Parathyroid adenoma (tissue), 2 donors: Measurements from ENCODE around the gene SASH1.

Experiments
- H2AFZ ChIP-seq: fragments of 300-600 bp; sonication (generic); one replicate; pipeline ENCODE4 v1.7.0; 2017; ENCODE audit warnings: antibody characterized with exemption, mild to moderate bottlenecking
- H3K27ac ChIP-seq: fragments of 300-600 bp; sonication (generic); one replicate; pipeline ENCODE4 v1.7.0; 2017
- H3K27me3 ChIP-seq: fragments of 300-600 bp; sonication (generic); one replicate; pipeline ENCODE4 v1.7.0; 2017; ENCODE audit warnings: low read length; ENCODE audit not compliant: control insufficient read depth, insufficient read depth
- H3K36me3 ChIP-seq: fragments of 300-600 bp; sonication (generic); one replicate; pipeline ENCODE4 v1.7.0; 2017; ENCODE audit warnings: low read length; ENCODE audit not compliant: control insufficient read depth, insufficient read depth
- H3K4me1 ChIP-seq: fragments of 300-600 bp; sonication (generic); one replicate; pipeline ENCODE4 v1.7.0; 2017; ENCODE audit warnings: control low read depth
- H3K4me2 ChIP-seq: fragments of 300-600 bp; sonication (generic); one replicate; pipeline ENCODE4 v1.7.0; 2017; ENCODE audit warnings: low read length
- H3K4me3 ChIP-seq: fragments of 300-600 bp; sonication (generic); one replicate; pipeline ENCODE4 v1.7.0; 2017; ENCODE audit warnings: low read depth, low read length
- H3K79me2 ChIP-seq: fragments of 300-600 bp; sonication (generic); one replicate; pipeline ENCODE4 v1.7.0; 2017; ENCODE audit warnings: control low read depth
- H3K9ac ChIP-seq: fragments of 300-600 bp; sonication (generic); one replicate; pipeline ENCODE4 v1.7.0; 2017; ENCODE audit warnings: mild to moderate bottlenecking
- H3K9me3 ChIP-seq: fragments of 300-600 bp; sonication (generic); one replicate; pipeline ENCODE4 v1.7.0; 2017; ENCODE audit warnings: low read length; ENCODE audit not compliant: control insufficient read depth
- TF ChIP-seq, protein P1 (sequence below): fragments of 300-600 bp; sonication (generic); IDR thresholded peaks from one replicate; pipeline ENCODE4 v1.7.0; 2017; ENCODE audit warnings: antibody characterized with exemption, mild to moderate bottlenecking
- donor health status: primary hyperparathyroidism.

SASH1 gene

DNA sequence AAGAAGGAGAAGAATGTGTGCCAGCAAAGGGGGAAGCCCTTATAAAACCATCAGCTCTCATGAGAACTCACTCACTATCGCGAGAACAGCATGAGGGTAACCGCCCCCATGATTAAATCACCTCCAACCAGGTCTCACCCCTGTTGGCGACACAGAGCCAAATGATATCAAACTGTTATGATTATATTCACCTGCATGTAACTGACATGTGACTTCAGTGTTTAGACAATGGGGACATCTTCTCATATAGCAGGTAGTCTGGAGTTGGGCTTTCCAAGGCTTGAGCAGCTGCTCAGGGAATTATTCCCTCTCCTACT, 115.2 kb downstream of the SASH1 start:
- H3K27ac ChIP-seq: no peak overlapping the region
- no peaks in the 10 kb centered on the region for H3K36me3 ChIP-seq
- H3K27me3 ChIP-seq: no peaks in the 10 kb centered on the region
- H2AFZ ChIP-seq: no peak overlapping the region
- TF ChIP-seq, protein P1, sequence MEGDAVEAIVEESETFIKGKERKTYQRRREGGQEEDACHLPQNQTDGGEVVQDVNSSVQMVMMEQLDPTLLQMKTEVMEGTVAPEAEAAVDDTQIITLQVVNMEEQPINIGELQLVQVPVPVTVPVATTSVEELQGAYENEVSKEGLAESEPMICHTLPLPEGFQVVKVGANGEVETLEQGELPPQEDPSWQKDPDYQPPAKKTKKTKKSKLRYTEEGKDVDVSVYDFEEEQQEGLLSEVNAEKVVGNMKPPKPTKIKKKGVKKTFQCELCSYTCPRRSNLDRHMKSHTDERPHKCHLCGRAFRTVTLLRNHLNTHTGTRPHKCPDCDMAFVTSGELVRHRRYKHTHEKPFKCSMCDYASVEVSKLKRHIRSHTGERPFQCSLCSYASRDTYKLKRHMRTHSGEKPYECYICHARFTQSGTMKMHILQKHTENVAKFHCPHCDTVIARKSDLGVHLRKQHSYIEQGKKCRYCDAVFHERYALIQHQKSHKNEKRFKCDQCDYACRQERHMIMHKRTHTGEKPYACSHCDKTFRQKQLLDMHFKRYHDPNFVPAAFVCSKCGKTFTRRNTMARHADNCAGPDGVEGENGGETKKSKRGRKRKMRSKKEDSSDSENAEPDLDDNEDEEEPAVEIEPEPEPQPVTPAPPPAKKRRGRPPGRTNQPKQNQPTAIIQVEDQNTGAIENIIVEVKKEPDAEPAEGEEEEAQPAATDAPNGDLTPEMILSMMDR: no peak
- no peaks in the 10 kb centered on the region for H3K4me1 ChIP-seq
- no peak overlapping the region for H3K4me3 ChIP-seq
- no peaks in the 10 kb centered on the region for H3K79me2 ChIP-seq
- no peak overlapping the region for H3K4me2 ChIP-seq
- no peaks in the 10 kb centered on the region for H3K9me3 ChIP-seq
- H3K9ac ChIP-seq: no peak overlapping the region

DNA sequence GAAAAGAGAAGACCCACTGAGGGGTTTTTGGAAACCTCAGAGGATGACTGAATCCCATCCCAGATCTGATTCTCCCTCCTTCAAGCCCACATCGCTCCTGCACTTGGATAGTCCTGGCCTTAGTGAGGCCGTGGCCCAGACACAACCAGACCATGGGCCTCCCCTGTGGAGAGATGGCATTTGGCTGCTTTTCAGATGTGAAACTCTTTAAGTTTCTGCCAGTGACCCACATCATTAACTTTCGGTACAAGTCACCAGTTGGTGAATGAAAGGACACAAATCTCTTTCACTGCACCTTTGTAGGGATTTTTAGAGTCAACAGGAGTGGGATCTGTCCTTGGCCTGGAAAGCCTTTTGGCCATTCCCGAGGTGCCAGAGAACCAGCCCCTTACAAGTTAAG, 116.6 kb downstream of the SASH1 start:
- no peaks in the 10 kb centered on the region for H3K27me3 ChIP-seq
- H3K9ac ChIP-seq: no peak overlapping the region
- no peak overlapping the region for H3K4me3 ChIP-seq
- H3K9me3 ChIP-seq: no peaks in the 10 kb centered on the region
- no peaks in the 10 kb centered on the region for H3K36me3 ChIP-seq
- H3K4me1 ChIP-seq: no peaks in the 10 kb centered on the region
- H3K79me2 ChIP-seq: no peaks in the 10 kb centered on the region
- H3K4me2 ChIP-seq: no peak overlapping the region
- TF ChIP-seq, protein P1: no peak
- no peak overlapping the region for H3K27ac ChIP-seq
- H2AFZ ChIP-seq: no peak overlapping the region

DNA sequence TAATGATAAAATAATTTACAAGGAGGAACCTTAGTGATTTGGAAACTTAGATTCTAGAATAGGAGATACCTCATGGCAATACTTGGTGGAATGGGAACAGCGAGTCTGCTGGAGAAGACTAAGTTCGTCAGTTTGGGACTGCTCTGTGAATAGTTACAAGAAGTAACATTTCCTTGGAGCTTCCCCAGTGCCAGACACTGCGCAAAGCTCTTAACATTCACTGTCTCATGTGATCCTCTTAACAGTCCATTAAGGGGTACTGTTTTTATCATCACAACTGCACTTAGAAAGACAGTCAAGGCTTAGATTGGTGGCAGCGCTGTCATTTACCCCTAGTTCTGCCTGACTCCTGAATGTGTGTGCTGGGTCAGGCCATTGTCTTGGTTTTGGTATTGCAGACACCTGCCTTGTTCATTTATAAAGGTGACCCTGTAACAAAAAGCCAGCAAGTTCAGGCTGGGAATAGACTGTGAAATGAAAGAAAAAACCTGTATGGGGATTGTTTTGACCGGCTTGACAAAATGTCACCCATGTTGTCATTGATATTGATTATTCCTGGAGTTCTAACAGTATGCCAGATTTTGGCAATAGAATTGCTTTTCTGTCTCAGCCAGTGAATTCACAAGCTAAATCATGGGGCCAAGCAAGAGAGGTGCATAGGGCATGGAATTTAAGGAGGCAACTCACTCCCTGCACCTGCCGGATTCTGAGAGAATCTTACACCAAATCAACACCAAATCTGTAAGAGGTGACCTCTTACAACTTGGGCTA, 118.4 kb downstream of the SASH1 start:
- H3K9me3 ChIP-seq: no peaks in the 10 kb centered on the region
- H3K79me2 ChIP-seq: no peaks in the 10 kb centered on the region
- no peak overlapping the region for H3K27ac ChIP-seq
- H3K4me1 ChIP-seq: peaks cover 2% of the 10 kb centered on the region
- no peaks in the 10 kb centered on the region for H3K36me3 ChIP-seq
- H3K9ac ChIP-seq: no peak overlapping the region
- no peak overlapping the region for H3K4me3 ChIP-seq
- H3K27me3 ChIP-seq: no peaks in the 10 kb centered on the region
- TF ChIP-seq, protein P1: no peak
- no peak overlapping the region for H2AFZ ChIP-seq
- no peak overlapping the region for H3K4me2 ChIP-seq

DNA sequence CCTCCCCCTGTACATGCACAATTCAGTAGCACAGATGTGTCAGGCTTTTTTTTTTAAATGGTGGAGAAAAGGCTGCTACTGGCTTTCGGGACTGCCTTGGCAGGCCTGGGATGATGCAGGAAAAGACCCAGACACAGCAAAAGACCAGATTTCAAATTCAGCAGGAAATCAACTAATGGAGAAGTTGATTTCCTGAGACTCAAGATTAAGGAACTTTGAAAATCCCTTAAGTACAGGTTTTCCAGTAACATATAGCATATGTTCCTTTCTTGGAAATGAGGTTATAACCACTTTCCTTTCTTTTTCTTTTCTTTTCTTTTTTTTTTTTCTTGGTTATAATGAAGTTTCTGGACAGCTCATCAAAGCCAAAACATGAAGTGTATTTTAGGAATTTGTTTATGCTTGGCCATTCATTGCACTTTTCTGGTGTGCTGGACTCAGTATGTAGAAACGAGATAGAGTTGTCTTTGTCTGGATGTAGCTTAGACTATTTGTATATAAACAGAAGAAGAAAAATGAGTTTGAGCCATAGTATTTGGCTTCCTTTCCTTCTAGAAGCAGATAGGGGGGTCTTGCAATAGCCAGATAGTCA, 119.4 kb downstream of the SASH1 start:
- H3K9me3 ChIP-seq: no peaks in the 10 kb centered on the region
- no peak overlapping the region for H3K4me2 ChIP-seq
- H3K79me2 ChIP-seq: no peaks in the 10 kb centered on the region
- no peak overlapping the region for H3K4me3 ChIP-seq
- no peak overlapping the region for H2AFZ ChIP-seq
- H3K27me3 ChIP-seq: no peaks in the 10 kb centered on the region
- no peak overlapping the region for H3K9ac ChIP-seq
- no peak overlapping the region for H3K27ac ChIP-seq
- TF ChIP-seq, protein P1: no peak
- H3K4me1 ChIP-seq: peaks cover 4% of the 10 kb centered on the region
- H3K36me3 ChIP-seq: no peaks in the 10 kb centered on the region

DNA sequence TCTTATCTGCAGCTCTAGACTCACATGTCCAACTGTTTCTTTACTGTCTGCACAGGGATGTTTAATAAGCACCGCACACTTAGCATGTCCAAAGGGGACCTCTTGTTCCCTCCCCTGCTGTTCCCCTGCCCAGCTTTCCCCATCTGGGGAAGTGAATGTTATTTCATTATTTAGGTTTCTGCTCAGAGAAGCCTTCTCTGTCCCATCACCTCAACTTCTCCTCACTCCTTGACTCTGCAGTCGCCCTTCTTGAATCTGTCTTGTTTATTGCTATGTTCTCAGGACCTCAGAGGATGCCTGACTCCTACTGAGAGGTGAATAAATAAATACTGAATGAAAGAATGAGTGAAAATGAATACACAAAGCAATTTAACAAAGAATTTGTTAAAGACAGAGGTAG, 121.0 kb downstream of the SASH1 start:
- Histone ChIP-seq H3K27me3 (no peaks in the 10 kb centered on the region), H3K27ac (no peak overlapping the region), H3K9me3 (no peaks in the 10 kb centered on the region), H3K4me2 (no peak overlapping the region), H3K4me3 (no peak overlapping the region), H3K4me1 (peaks cover 4% of the 10 kb centered on the region), H3K36me3 (no peaks in the 10 kb centered on the region), H3K9ac (no peak overlapping the region), H2AFZ (no peak overlapping the region), H3K79me2 (no peaks in the 10 kb centered on the region)
- TF ChIP-seq, protein P1: no peak
